Measurements from ENCODE around the gene NOX4. TPM values are rescaled to one million over a fixed set of nuclear protein-coding genes. Genes with fewer than 3 reads are reported as not detected.

The NOX4 gene
- total and polyA plus RNA-seq, 10 of the 15 experiments (the other 5 are each of a cell fraction or from before 2014, with no cell fraction given): not detected

GRCh38 chr11:89456681-89457080 lies 34.5 kb downstream of the NOX4 start (continued):
- TF ChIP-seq ATF2 (IDR thresholded peaks at IDR 0.05; ENCODE audit: low read length) (no peak), POLR2A (IDR thresholded peaks at IDR 0.05; ENCODE audit: low read depth, low read length) (no peak), PBX3 (IDR thresholded peaks at IDR 0.05; ENCODE audit: insufficient replicate concordance, low read depth, low read length) (no peak), EZH2 (IDR thresholded peaks at IDR 0.05; ENCODE audit: borderline replicate concordance, control insufficient read depth, low read depth, low read length) (no peak), SMAD5 (IDR thresholded peaks at IDR 0.05; ENCODE audit: low read depth) (no peak), ZNF622 (IDR thresholded peaks at IDR 0.05) (no peak), STAT3 (IDR thresholded peaks at IDR 0.05; ENCODE audit: low read depth, low read length) (no peak), SRF (IDR thresholded peaks at IDR 0.05; ENCODE audit: low read depth in 2 of 2, low read length in 2 of 2) (no peak), NRF1 (conservative IDR thresholded peaks at IDR 0.05; ENCODE audit: low read depth, low read length) (no peak), MYB (IDR thresholded peaks at IDR 0.05; ENCODE audit: borderline replicate concordance, low read depth, low read length) (no peak)

- Histone ChIP-seq H3K4me2 (ENCODE audit: control insufficient read depth, insufficient read depth) (no peak overlapping the region), H3K27me3 (replicated peaks in 1 of 2; ENCODE audit: control insufficient read depth in 2 of 2, insufficient read depth in 2 of 2, low read length in 1 of 2) (no peaks in the 10 kb centered on the region), H3K36me3 (ENCODE audit: control insufficient read depth in 2 of 2, insufficient read depth in 2 of 2, low read length in 1 of 2) (no peaks in the 10 kb centered on the region), H3K4me3 (no peak overlapping the region), H3K4me1 (ENCODE audit: control insufficient read depth, insufficient read depth, low read length) (no peaks in the 10 kb centered on the region), H3K79me2 (ENCODE audit: control insufficient read depth, insufficient read depth, low read length) (no peaks in the 10 kb centered on the region), H3K9me3 (replicated peaks; ENCODE audit: control insufficient read depth, insufficient read depth, low read length) (no peaks in the 10 kb centered on the region), H3K27ac (ENCODE audit: control insufficient read depth, insufficient read depth) (no peak overlapping the region), H2AFZ (ENCODE audit: control insufficient read depth, low read depth, low read length) (no peak overlapping the region), H3K9ac (ENCODE audit: control insufficient read depth, insufficient read depth, low read length) (no peak overlapping the region), H4K20me1 (ENCODE audit: control insufficient read depth, insufficient read depth) (no peaks in the 10 kb centered on the region)
- ChIA-PET RAD21 (ENCODE audit: unreplicated experiment) (no interaction called here), SMC1A (ENCODE audit: uncharacterized antibody, unreplicated experiment) (no interaction called here), POLR2A (no interaction called here), CTCF (interaction anchor here (0.6 kb wide), 1 partner anchor 418 kb away, joined by 3 read pairs; no protein-coding TSS in a partner anchor)
- 0% methylated on average over 3 of the region's 3 CpGs for WGBS (ENCODE audit: insufficient coverage, insufficient replicate concordance, low lambda C conversion rate, missing lambda C conversion rate)
- in situ Hi-C loops (cut with MboI): no loop called here
- no TSS peak for BruUV-seq (replicated peaks)
- TF ChIP-seq ZBED1 (IDR thresholded peaks at IDR 0.05; ENCODE audit: borderline replicate concordance) (no peak), EGR1 (IDR thresholded peaks at IDR 0.05; ENCODE audit: borderline replicate concordance in 1 of 2, low read depth in 2 of 2, low read length in 2 of 2) (no peak), HDAC6 (IDR thresholded peaks at IDR 0.05; ENCODE audit: unreplicated experiment) (no peak), RB1 (IDR thresholded peaks at IDR 0.05; ENCODE audit: borderline replicate concordance) (no peak), MXI1 (IDR thresholded peaks at IDR 0.05; ENCODE audit: low read depth, low read length) (no peak), IRF4 (IDR thresholded peaks at IDR 0.05; ENCODE audit: low read depth, low read length) (no peak)
- ATAC-seq (no peak), DNase-seq (ENCODE audit: low read depth, low spot score) (no peak), FAIRE-seq (no peak)
- intact Hi-C loops (cut with micrococcal nuclease; ENCODE audit: unreplicated experiment): no loop called here
These were observed 38.4 kb downstream of the NOX4 start for GRCh38 chr11:89452780-89453179.

Data from GM12878 (cell line).